NCI-H1930 (cell line): Measurements from ENCODE around the gene MESP1.

Experiments used
- DNase-seq, 2 experiments: peaks; one replicate each; lab custom pipeline; 2025; lab: John Stamatoyannopoulos, UW

Gene MESP1

GRCh38 chr15:89724621-89725020 is 26.4 kb downstream of the MESP1 start:
- DNase-seq, result no peak

GRCh38 chr15:89723031-89723430 is 28.0 kb downstream of the MESP1 start:
- no peak for DNase-seq

- DNase-seq, result no peak
Measured at GRCh38 chr15:89714775-89715174, 36.3 kb downstream of the MESP1 start.

- no peak for DNase-seq
Measured at GRCh38 chr15:89707577-89707976, 43.5 kb downstream of the MESP1 start.

- no peak for DNase-seq
Measured at GRCh38 chr15:89704411-89704810, 46.6 kb downstream of the MESP1 start.
